Measurements from ENCODE around the gene SLC27A2.

SLC27A2 gene

GRCh38 chr15:50241684-50242450, 59.9 kb downstream of the SLC27A2 start:
- DNase-seq (ENCODE audit: low spot score), result no peak

- no peak for DNase-seq (ENCODE audit: low spot score)
Observed at GRCh38 chr15:50244153-50244552, 62.2 kb downstream of the SLC27A2 start.

GRCh38 chr15:50244959-50245624, 63.1 kb downstream of the SLC27A2 start:
- DNase-seq (ENCODE audit: low spot score), result no peak

- no peak for DNase-seq (ENCODE audit: low spot score)
Observed at GRCh38 chr15:50246631-50247030, 64.6 kb downstream of the SLC27A2 start.

- no peak for DNase-seq (ENCODE audit: low spot score)
Observed at GRCh38 chr15:50247819-50248655, 66.0 kb downstream of the SLC27A2 start.

GRCh38 chr15:50248994-50249582, 67.1 kb downstream of the SLC27A2 start:
- no peak for DNase-seq (ENCODE audit: low spot score)

GRCh38 chr15:50249704-50250103, 67.7 kb downstream of the SLC27A2 start:
- no peak for DNase-seq (ENCODE audit: low spot score)

GRCh38 chr15:50250760-50251394, 68.9 kb downstream of the SLC27A2 start:
- DNase-seq (ENCODE audit: low spot score), result no peak

GRCh38 chr15:50251638-50252182, 69.7 kb downstream of the SLC27A2 start:
- no peak for DNase-seq (ENCODE audit: low spot score)

- no peak for DNase-seq (ENCODE audit: low spot score)
Observed at GRCh38 chr15:50252556-50252955, 70.6 kb downstream of the SLC27A2 start.

GRCh38 chr15:50256188-50257041, 74.4 kb downstream of the SLC27A2 start:
- DNase-seq (ENCODE audit: low spot score), result no peak

- DNase-seq (ENCODE audit: low spot score), result no peak
Observed at GRCh38 chr15:50257332-50257731, 75.3 kb downstream of the SLC27A2 start.

GRCh38 chr15:50257924-50258323, 75.9 kb downstream of the SLC27A2 start:
- DNase-seq (ENCODE audit: low spot score), result no peak

- no peak for DNase-seq (ENCODE audit: low spot score)
Observed at GRCh38 chr15:50259276-50259675, 77.3 kb downstream of the SLC27A2 start.

GRCh38 chr15:50260969-50261496, 79.0 kb downstream of the SLC27A2 start:
- DNase-seq (ENCODE audit: low spot score), result no peak

GRCh38 chr15:50261981-50262380, 80.0 kb downstream of the SLC27A2 start:
- no peak for DNase-seq (ENCODE audit: low spot score)

GRCh38 chr15:50262533-50262932, 80.5 kb downstream of the SLC27A2 start:
- DNase-seq (ENCODE audit: low spot score), result no peak

- DNase-seq (ENCODE audit: low spot score), result no peak
Observed at GRCh38 chr15:50265620-50266019, 83.6 kb downstream of the SLC27A2 start, which contains the start of gene HDC. Gene HDC (minus strand): TSS chr15:50265726. CDS start chr15:50265623, 103 bp downstream.

GRCh38 chr15:50267577-50267976, 85.6 kb downstream of the SLC27A2 start:
- no peak for DNase-seq (ENCODE audit: low spot score)

GRCh38 chr15:50275091-50275490, 93.1 kb downstream of the SLC27A2 start:
- DNase-seq (ENCODE audit: low spot score), result no peak

Measured in hepatic stellate cell (primary cell).